Head of caudate nucleus (tissue), 42 donors: ENCODE data around the gene DCAF11.

Experiments used
- DNase-seq, 42 donors: peaks; one replicate each; pipeline versions ENCODE4 v3.0.0 to v3.0.0-alpha.2; 2020 to 2021; ENCODE audit warnings: mixed read lengths in 7 of 42
- intact Hi-C: fragments of 100-400 bp; cut with DNase I; formaldehyde crosslinking; loops from one replicate; pipeline ENCODE4 v1.15.0; 2022

The DCAF11 gene

GRCh38 chr14:24132976-24133375 lies 18.4 kb downstream of the DCAF11 start:
- no peak for DNase-seq
- intact Hi-C loops, result no loop called here

- intact Hi-C loops, result no loop called here
- no peak for DNase-seq
Measured at GRCh38 chr14:24133735-24134134, 19.2 kb downstream of the DCAF11 start.

GRCh38 chr14:24135584-24135833 lies 20.9 kb downstream of the DCAF11 start:
- intact Hi-C loops, result no loop called here
- peak in 7 of 42 donors; percentile 17 to 47 (median 23) for DNase-seq

- DNase-seq, result peak; percentile 80 to 98 (median 95)
- intact Hi-C loops, result no loop called here
Measured at GRCh38 chr14:24135834-24136683, 21.5 kb downstream of the DCAF11 start, which contains the start of gene PSME1. Gene PSME1 (plus strand): TSS chr14:24136194. CDS start chr14:24136263, 69 bp downstream.

GRCh38 chr14:24136684-24137528 lies 22.3 kb downstream of the DCAF11 start:
- intact Hi-C loops, result no loop called here
- peak in 2 of 42 donors; percentile 20 to 47 for DNase-seq

GRCh38 chr14:24137529-24138395 lies 23.2 kb downstream of the DCAF11 start:
- intact Hi-C loops, result no loop called here
- DNase-seq, result no peak

GRCh38 chr14:24138396-24139271 lies 24.1 kb downstream of the DCAF11 start:
- no peak for DNase-seq
- intact Hi-C loops, result no loop called here

- DNase-seq, result no peak
- intact Hi-C loops, result no loop called here
Measured at GRCh38 chr14:24139272-24139934, 24.8 kb downstream of the DCAF11 start.

- intact Hi-C loops, result loop anchor here (2.0 kb wide), 1 partner anchor 26 kb away; the partner anchor contains the start of genes DCAF11 and NRL
Measured at GRCh38 chr14:24141097-24141880, 26.7 kb downstream of the DCAF11 start, which contains the start of gene EMC9. Gene EMC9 (minus strand): TSS chr14:24141591. CDS start chr14:24141304, 287 bp downstream.

GRCh38 chr14:24143511-24143910 lies 28.9 kb downstream of the DCAF11 start:
- intact Hi-C loops, result no loop called here
- DNase-seq, result no peak

More at GRCh38 chr14:24141097-24141880, 26.7 kb downstream of the DCAF11 start, which contains the start of gene EMC9:
- DNase-seq, result peak; percentile 99 to 100 (median 100)

- intact Hi-C loops, result no loop called here
- no peak for DNase-seq
Measured at GRCh38 chr14:24144451-24144850, 29.9 kb downstream of the DCAF11 start.

GRCh38 chr14:24145219-24145618 lies 30.6 kb downstream of the DCAF11 start:
- intact Hi-C loops, result no loop called here
- no peak for DNase-seq

GRCh38 chr14:24145690-24146452 lies 31.3 kb downstream of the DCAF11 start:
- no peak for DNase-seq
- intact Hi-C loops, result no loop called here

GRCh38 chr14:24146453-24146977 lies 31.9 kb downstream of the DCAF11 start, which contains the start of gene PSME2:
Gene PSME2 (minus strand): TSS chr14:24146610. CDS start chr14:24146581, 29 bp downstream.
- peak; percentile 57 to 93 (median 82) for DNase-seq
- intact Hi-C loops, result no loop called here

- intact Hi-C loops, result no loop called here
Measured at GRCh38 chr14:24146978-24147760, 32.6 kb downstream of the DCAF11 start, which contains the start of gene RNF31. Gene RNF31 (plus strand): TSS chr14:24147498. CDS start chr14:24147699, 201 bp downstream.

More at GRCh38 chr14:24146978-24147760, 32.6 kb downstream of the DCAF11 start, which contains the start of gene RNF31:
- DNase-seq, result peak; percentile 93 to 99 (median 98)
